ENCODE data around the gene PRIMA1. TPM values are rescaled to one million over a fixed set of nuclear protein-coding genes. Genes with fewer than 3 reads are reported as not detected.

Gene PRIMA1
- polyA plus RNA-seq, 3 donors: not detected

- no peak for DNase-seq
- Histone ChIP-seq H3K79me2 (ENCODE audit: insufficient read depth, low read length) (no peaks in the 10 kb centered on the region), H3K4me2 (replicated peaks; ENCODE audit: extremely low read depth, low read length, poor library complexity, severe bottlenecking) (no peak overlapping the region), H3K36me3 (replicated peaks in 1 of 2; ENCODE audit: control insufficient read depth in 1 of 2, insufficient read depth in 2 of 2, low read length in 2 of 2) (no peaks in the 10 kb centered on the region), H3K4me1 (ENCODE audit: control insufficient read depth in 1 of 2, insufficient read depth in 2 of 2, low read length in 2 of 2) (no peaks in the 10 kb centered on the region), H3K9ac (ENCODE audit: insufficient read depth, low read length, poor library complexity, severe bottlenecking) (no peak overlapping the region), H3K9me3 (replicated peaks in 1 of 2; ENCODE audit: control insufficient read depth in 1 of 2, insufficient read depth in 1 of 2, low read length in 2 of 2) (no peaks in the 10 kb centered on the region), H3K27ac (ENCODE audit: low read depth in 1 of 2, low read length in 2 of 2) (no peak overlapping the region), H3K4me3 (replicated peaks in 1 of 3; ENCODE audit: low read depth in 2 of 3, low read length in 3 of 3) (no peak overlapping the region), H4K20me1 (ENCODE audit: insufficient read depth, low read length) (no peaks in the 10 kb centered on the region), H3K27me3 (ENCODE audit: control insufficient read depth in 2 of 2, insufficient read depth in 2 of 2, low read length in 2 of 2) (peaks cover 0 to 9% of the 10 kb centered on the region in 2 donors), H2AFZ (ENCODE audit: insufficient read depth, low read depth, low read length, poor library complexity, severe bottlenecking) (no peak overlapping the region)
- H3K4me3 Mint-ChIP-seq: no peak overlapping the region
- H3K4me1 Mint-ChIP-seq: no peaks in the 10 kb centered on the region
- peaks cover 0 to 2% (median 0%) of the 10 kb centered on the region in 7 donors for H3K9me3 Mint-ChIP-seq
- intact Hi-C loops (cut with micrococcal nuclease): no loop called here
- no peaks in the 10 kb centered on the region for H3K36me3 Mint-ChIP-seq
- peak overlapping the region in 1 of 7 donors; percentile 32 for H3K27ac Mint-ChIP-seq
- peaks cover 4 to 17% (median 16%) of the 10 kb centered on the region in 3 donors for H3K27me3 Mint-ChIP-seq (ENCODE audit: low read depth in 3 of 3)
- WGBS (ENCODE audit: insufficient coverage): under 1% methylated on average over 15 of the region's 15 CpGs
- no peak for TF ChIP-seq CTCF (IDR thresholded peaks at IDR 0.05)
These were observed 28.5 kb downstream of the PRIMA1 start for GRCh38 chr14:93759719-93760307.

DNA sequence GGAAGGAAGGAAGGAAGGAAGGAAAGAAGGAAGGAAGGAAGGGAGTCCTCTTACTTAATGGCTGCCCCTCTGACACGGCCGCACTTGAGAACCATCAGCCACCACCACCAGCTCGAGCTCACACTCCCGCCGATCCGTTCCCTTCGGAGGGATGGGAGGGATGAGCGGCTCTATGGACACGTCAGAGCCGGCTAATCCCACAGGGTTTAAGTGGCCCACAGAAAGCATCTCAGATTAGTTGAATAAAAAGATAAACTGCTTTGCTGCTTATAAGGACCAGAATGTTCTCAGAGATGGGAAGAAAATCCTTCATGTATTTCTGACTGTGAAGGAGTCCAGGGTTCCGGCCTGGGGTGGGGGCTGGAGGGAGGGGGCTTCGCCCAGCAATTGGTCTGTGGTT lies 31.1 kb downstream of the PRIMA1 start:
- Histone ChIP-seq H4K20me1 (ENCODE audit: insufficient read depth, low read length) (no peaks in the 10 kb centered on the region), H3K27ac (ENCODE audit: low read depth in 1 of 2, low read length in 2 of 2) (no peak overlapping the region), H3K36me3 (replicated peaks in 1 of 2; ENCODE audit: control insufficient read depth in 1 of 2, insufficient read depth in 2 of 2, low read length in 2 of 2) (no peaks in the 10 kb centered on the region), H3K79me2 (ENCODE audit: insufficient read depth, low read length) (no peaks in the 10 kb centered on the region), H3K4me3 (replicated peaks in 1 of 3; ENCODE audit: low read depth in 2 of 3, low read length in 3 of 3) (no peak overlapping the region), H3K27me3 (ENCODE audit: control insufficient read depth in 2 of 2, insufficient read depth in 2 of 2, low read length in 2 of 2) (peaks cover 0 to 9% of the 10 kb centered on the region in 2 donors), H3K9me3 (replicated peaks in 1 of 2; ENCODE audit: control insufficient read depth in 1 of 2, insufficient read depth in 1 of 2, low read length in 2 of 2) (no peaks in the 10 kb centered on the region), H3K9ac (ENCODE audit: insufficient read depth, low read length, poor library complexity, severe bottlenecking) (no peak overlapping the region), H3K4me1 (ENCODE audit: control insufficient read depth in 1 of 2, insufficient read depth in 2 of 2, low read length in 2 of 2) (no peaks in the 10 kb centered on the region), H2AFZ (ENCODE audit: insufficient read depth, low read depth, low read length, poor library complexity, severe bottlenecking) (no peak overlapping the region), H3K4me2 (replicated peaks; ENCODE audit: extremely low read depth, low read length, poor library complexity, severe bottlenecking) (no peak overlapping the region)
- intact Hi-C loops (cut with micrococcal nuclease): no loop called here
- Mint-ChIP-seq H3K4me1 (no peaks in the 10 kb centered on the region), H3K9me3 (peaks cover 0 to 6% (median 0%) of the 10 kb centered on the region in 7 donors), H3K27ac (no peak overlapping the region), H3K4me3 (no peak overlapping the region), H3K36me3 (no peaks in the 10 kb centered on the region), H3K27me3 (ENCODE audit: low read depth in 3 of 3) (peaks cover 1 to 16% (median 14%) of the 10 kb centered on the region in 3 donors)
- DNase-seq: no peak
- TF ChIP-seq CTCF (IDR thresholded peaks at IDR 0.05): no peak
- WGBS (ENCODE audit: insufficient coverage): 82% methylated on average over 9 of the region's 12 CpGs
